ENCODE data around the gene SLC9A4.

GRCh38 chr2:102494570-102494969 lies 21.5 kb downstream of the SLC9A4 start:
- TF ChIP-seq HDGF (IDR thresholded peaks at IDR 0.05; ENCODE audit: borderline replicate concordance) (no peak), ZNF384 (IDR thresholded peaks at IDR 0.05) (no peak), FOXM1 (IDR thresholded peaks at IDR 0.05; ENCODE audit: borderline replicate concordance) (no peak), NFRKB (IDR thresholded peaks at IDR 0.05) (no peak), FOXA1 (IDR thresholded peaks at IDR 0.05) (no peak)
- TF ChIP-seq, protein P1, sequence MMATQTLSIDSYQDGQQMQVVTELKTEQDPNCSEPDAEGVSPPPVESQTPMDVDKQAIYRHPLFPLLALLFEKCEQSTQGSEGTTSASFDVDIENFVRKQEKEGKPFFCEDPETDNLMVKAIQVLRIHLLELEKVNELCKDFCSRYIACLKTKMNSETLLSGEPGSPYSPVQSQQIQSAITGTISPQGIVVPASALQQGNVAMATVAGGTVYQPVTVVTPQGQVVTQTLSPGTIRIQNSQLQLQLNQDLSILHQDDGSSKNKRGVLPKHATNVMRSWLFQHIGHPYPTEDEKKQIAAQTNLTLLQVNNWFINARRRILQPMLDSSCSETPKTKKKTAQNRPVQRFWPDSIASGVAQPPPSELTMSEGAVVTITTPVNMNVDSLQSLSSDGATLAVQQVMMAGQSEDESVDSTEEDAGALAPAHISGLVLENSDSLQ (IDR thresholded peaks at IDR 0.05) = no peak

Measured in HEK293T (cell line).